Osteocyte (in vitro differentiated cells): ENCODE data around the gene ARHGEF3. TPM values are rescaled to one million over a fixed set of nuclear protein-coding genes. Genes with fewer than 3 reads are reported as not detected.

ENCODE experiments used
- DNase-seq: peaks from one replicate; pipeline ENCODE4 v3.0.0; 2021; ENCODE audit warnings: mixed read lengths; ENCODE audit not compliant: unreplicated experiment; ENCODE audit errors: extremely low spot score
- H3K27ac Mint-ChIP-seq: one replicate; pipeline ENCODE4 v1.8.0; 2021; ENCODE audit warnings: mild to moderate bottlenecking, mixed read lengths; ENCODE audit not compliant: unreplicated experiment
- H3K27me3 Mint-ChIP-seq: one replicate; pipeline ENCODE4 v1.8.0; 2021; ENCODE audit warnings: mixed read lengths; ENCODE audit not compliant: unreplicated experiment
- H3K36me3 Mint-ChIP-seq: one replicate; pipeline ENCODE4 v1.8.0; 2021; ENCODE audit warnings: mixed read lengths; ENCODE audit not compliant: unreplicated experiment
- H3K4me1 Mint-ChIP-seq: one replicate; pipeline ENCODE4 v1.8.0; 2021; ENCODE audit warnings: mixed read lengths; ENCODE audit not compliant: unreplicated experiment
- H3K4me3 Mint-ChIP-seq: one replicate; pipeline ENCODE4 v1.8.0; 2021; ENCODE audit warnings: mild to moderate bottlenecking, moderate library complexity, mixed read lengths; ENCODE audit not compliant: unreplicated experiment
- H3K9me3 Mint-ChIP-seq: one replicate; pipeline ENCODE4 v1.8.0; 2021; ENCODE audit warnings: mixed read lengths; ENCODE audit not compliant: unreplicated experiment
- CTCF ChIP-seq: fragments of 200-600 bp; sonication (generic); IDR thresholded peaks from 2 replicates; pipeline ENCODE4 v1.5.0; 2021; ENCODE audit warnings: antibody characterized with exemption, mild to moderate bottlenecking, moderate library complexity
- total RNA-seq: library from RNA; stranded (reverse); gene quantifications from 2 replicates; pipeline ENCODE4 v1.2.1, GENCODE V29; 2021

Gene ARHGEF3
- total RNA-seq, 1 donor from 2014 or later, result 2.5 TPM

- Mint-ChIP-seq H3K36me3 (no peaks in the 10 kb centered on the region), H3K27ac (no peak overlapping the region), H3K4me1 (peaks cover 5% of the 10 kb centered on the region), H3K27me3 (peaks cover 3% of the 10 kb centered on the region), H3K9me3 (no peaks in the 10 kb centered on the region), H3K4me3 (no peak overlapping the region)
- no peak for DNase-seq
- no peak for TF ChIP-seq CTCF
Observed at GRCh38 chr3:56833022-56833421, 31.3 kb upstream of the ARHGEF3 start.

- Mint-ChIP-seq H3K4me1 (peaks cover 5% of the 10 kb centered on the region), H3K9me3 (no peaks in the 10 kb centered on the region), H3K36me3 (no peaks in the 10 kb centered on the region), H3K27me3 (no peaks in the 10 kb centered on the region), H3K4me3 (no peak overlapping the region), H3K27ac (no peak overlapping the region)
- no peak for DNase-seq
- TF ChIP-seq CTCF, result no peak
Observed at GRCh38 chr3:56831572-56831971, 29.8 kb upstream of the ARHGEF3 start.

- Mint-ChIP-seq H3K9me3 (no peaks in the 10 kb centered on the region), H3K36me3 (no peaks in the 10 kb centered on the region), H3K27me3 (peaks cover under 1% of the 10 kb centered on the region), H3K4me1 (peaks cover 5% of the 10 kb centered on the region), H3K4me3 (no peak overlapping the region), H3K27ac (no peak overlapping the region)
- no peak for TF ChIP-seq CTCF
- no peak for DNase-seq
Observed at GRCh38 chr3:56830884-56831283, 29.1 kb upstream of the ARHGEF3 start.

- no peak for DNase-seq
- H3K36me3 Mint-ChIP-seq, result no peaks in the 10 kb centered on the region
- peaks cover 12% of the 10 kb centered on the region for H3K27me3 Mint-ChIP-seq
- H3K9me3 Mint-ChIP-seq, result no peaks in the 10 kb centered on the region
- TF ChIP-seq CTCF, result no peak
- H3K4me3 Mint-ChIP-seq, result no peak overlapping the region
- H3K27ac Mint-ChIP-seq, result no peak overlapping the region
- peaks cover 5% of the 10 kb centered on the region for H3K4me1 Mint-ChIP-seq
Observed at GRCh38 chr3:56829533-56829932, 27.8 kb upstream of the ARHGEF3 start.

- Mint-ChIP-seq H3K4me1 (peaks cover 5% of the 10 kb centered on the region), H3K36me3 (no peaks in the 10 kb centered on the region)
- no peak for DNase-seq
Observed at GRCh38 chr3:56826831-56827722, 25.3 kb upstream of the ARHGEF3 start.

More at GRCh38 chr3:56826831-56827722, 25.3 kb upstream of the ARHGEF3 start:
- H3K4me3 Mint-ChIP-seq, result no peak overlapping the region
- no peak for TF ChIP-seq CTCF
- H3K9me3 Mint-ChIP-seq, result no peaks in the 10 kb centered on the region
- H3K27me3 Mint-ChIP-seq, result peaks cover 30% of the 10 kb centered on the region
- H3K27ac Mint-ChIP-seq, result no peak overlapping the region
